Hepatocyte (in vitro differentiated cells): ENCODE measurements around the gene PCCA.

Source experiments
- EZH2 ChIP-seq: fragments of 200-600 bp; sonication (generic); IDR thresholded peaks from 2 replicates; pipeline ENCODE4 v1.6.1; 2016; ENCODE audit warnings: antibody characterized with exemption, mild to moderate bottlenecking, borderline replicate concordance
- EZH2phosphoT487 ChIP-seq: fragments of 200-600 bp; sonication (generic); IDR thresholded peaks from one replicate; pipeline ENCODE4 v1.6.1; 2018; ENCODE audit warnings: antibody characterized with exemption, mild to moderate bottlenecking, low read depth, moderate library complexity; ENCODE audit not compliant: unreplicated experiment, severe bottlenecking
- TF ChIP-seq, protein P1 (sequence below): fragments of 200-600 bp; sonication (generic); IDR thresholded peaks from 2 replicates; pipeline ENCODE4 v1.5.1; 2016; ENCODE audit warnings: antibody characterized with exemption, mild to moderate bottlenecking; ENCODE audit not compliant: poor library complexity

DNA sequence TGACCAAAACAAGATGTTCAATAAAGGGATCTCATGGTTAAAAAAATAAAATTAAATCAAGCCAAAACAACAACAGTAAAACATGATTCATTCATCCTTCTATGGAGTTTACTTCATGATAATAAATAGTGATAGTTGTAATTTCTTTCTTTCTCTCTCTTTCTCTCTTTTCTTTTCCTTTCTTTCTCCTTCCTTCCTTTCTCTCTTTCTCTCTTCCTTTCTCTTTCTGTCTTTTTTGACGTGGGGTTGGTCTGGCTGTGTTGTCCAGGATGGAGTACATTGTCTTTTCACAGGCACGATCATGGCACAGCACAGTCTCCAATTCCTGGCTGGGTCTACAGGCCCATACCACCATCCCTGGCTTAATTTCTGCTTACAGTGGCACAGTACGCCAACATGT is 29.1 kb upstream of the PCCA start:
- TF ChIP-seq, protein P1, sequence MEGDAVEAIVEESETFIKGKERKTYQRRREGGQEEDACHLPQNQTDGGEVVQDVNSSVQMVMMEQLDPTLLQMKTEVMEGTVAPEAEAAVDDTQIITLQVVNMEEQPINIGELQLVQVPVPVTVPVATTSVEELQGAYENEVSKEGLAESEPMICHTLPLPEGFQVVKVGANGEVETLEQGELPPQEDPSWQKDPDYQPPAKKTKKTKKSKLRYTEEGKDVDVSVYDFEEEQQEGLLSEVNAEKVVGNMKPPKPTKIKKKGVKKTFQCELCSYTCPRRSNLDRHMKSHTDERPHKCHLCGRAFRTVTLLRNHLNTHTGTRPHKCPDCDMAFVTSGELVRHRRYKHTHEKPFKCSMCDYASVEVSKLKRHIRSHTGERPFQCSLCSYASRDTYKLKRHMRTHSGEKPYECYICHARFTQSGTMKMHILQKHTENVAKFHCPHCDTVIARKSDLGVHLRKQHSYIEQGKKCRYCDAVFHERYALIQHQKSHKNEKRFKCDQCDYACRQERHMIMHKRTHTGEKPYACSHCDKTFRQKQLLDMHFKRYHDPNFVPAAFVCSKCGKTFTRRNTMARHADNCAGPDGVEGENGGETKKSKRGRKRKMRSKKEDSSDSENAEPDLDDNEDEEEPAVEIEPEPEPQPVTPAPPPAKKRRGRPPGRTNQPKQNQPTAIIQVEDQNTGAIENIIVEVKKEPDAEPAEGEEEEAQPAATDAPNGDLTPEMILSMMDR = no peak
- TF ChIP-seq EZH2 = no peak
- no peak for TF ChIP-seq EZH2phosphoT487
